ENCODE measurements around the gene ATMIN.

Gene ATMIN

GRCh38 chr16:81005610-81006161 lies 30.0 kb upstream of the ATMIN start:
- DNase-seq (ENCODE audit: low read depth), result no peak

GRCh38 chr16:81006211-81006812 lies 29.3 kb upstream of the ATMIN start:
- DNase-seq (ENCODE audit: low read depth), result peak; percentile 45

- peak; percentile 96 for DNase-seq (ENCODE audit: low read depth)
Observed at GRCh38 chr16:81006813-81007695, 28.6 kb upstream of the ATMIN start, which contains the start of the genes CENPN and CMC2. Gene CENPN (plus strand): TSS chr16:81007214. CDS start chr16:81011940, 4,726 bp downstream. Gene CMC2 (minus strand): TSS chr16:81006885. CDS start chr16:80997394, 9,491 bp downstream.

GRCh38 chr16:81008505-81008789 lies 27.2 kb upstream of the ATMIN start:
- DNase-seq (ENCODE audit: low read depth), result no peak

GRCh38 chr16:81012974-81013373 lies 22.7 kb upstream of the ATMIN start:
- no peak for DNase-seq (ENCODE audit: low read depth)

GRCh38 chr16:81014672-81015071 lies 21.0 kb upstream of the ATMIN start:
- no peak for DNase-seq (ENCODE audit: low read depth)

- no peak for DNase-seq (ENCODE audit: low read depth)
Observed at GRCh38 chr16:81018496-81018895, 17.1 kb upstream of the ATMIN start.

- DNase-seq (ENCODE audit: low read depth), result no peak
Observed at GRCh38 chr16:81026429-81026828, 9.2 kb upstream of the ATMIN start.

GRCh38 chr16:81029930-81030604 lies 5.6 kb upstream of the ATMIN start:
- no peak for DNase-seq (ENCODE audit: low read depth)

GRCh38 chr16:81035975-81036750 lies 521 bp downstream of the ATMIN start:
- peak; percentile 15 for DNase-seq (ENCODE audit: low read depth)

- no peak for DNase-seq (ENCODE audit: low read depth)
Observed at GRCh38 chr16:81036751-81037350, 1.2 kb downstream of the ATMIN start.

- no peak for DNase-seq (ENCODE audit: low read depth)
Observed at GRCh38 chr16:81040131-81040530, 4.5 kb downstream of the ATMIN start.

- no peak for DNase-seq (ENCODE audit: low read depth)
Observed at GRCh38 chr16:81040842-81041241, 5.2 kb downstream of the ATMIN start.

GRCh38 chr16:81041696-81042095 lies 6.1 kb downstream of the ATMIN start:
- DNase-seq (ENCODE audit: low read depth), result no peak

- no peak for DNase-seq (ENCODE audit: low read depth)
Observed at GRCh38 chr16:81042821-81043220, 7.2 kb downstream of the ATMIN start.

- no peak for DNase-seq (ENCODE audit: low read depth)
Observed at GRCh38 chr16:81053761-81054160, 18.1 kb downstream of the ATMIN start.

- DNase-seq (ENCODE audit: low read depth), result no peak
Observed at GRCh38 chr16:81060576-81061306, 25.1 kb downstream of the ATMIN start.

- DNase-seq (ENCODE audit: low read depth), result no peak
Observed at GRCh38 chr16:81061307-81061640, 25.6 kb downstream of the ATMIN start.

- no peak for DNase-seq (ENCODE audit: low read depth)
Observed at GRCh38 chr16:81061871-81062608, 26.4 kb downstream of the ATMIN start.

GRCh38 chr16:81066681-81067080 lies 31.0 kb downstream of the ATMIN start:
- DNase-seq (ENCODE audit: low read depth), result no peak

Measured in stimulated activated CD4-positive, alpha-beta T cell treated with anti-CD3 and anti-CD28 coated beads, Interleukin-2, amount 100 ng/mL, for 4 hours (primary cell).